B cell (primary cell): ENCODE data around the gene GLP2R. TPM values are rescaled to one million over a fixed set of nuclear protein-coding genes. Genes with fewer than 3 reads are reported as not detected.

Experiments used
- ATAC-seq: fragments of 200-7000 bp; cut with Tn5 transposase; one replicate; pipeline ENCODE4 v1.10.0; 2021; ENCODE audit warnings: low read depth, mild to moderate bottlenecking, moderate number of reproducible peaks, moderate library complexity
- CTCF ChIA-PET: fragments of 350-600 bp; sonication (Branson Sonifier 250); formaldehyde crosslinking; loops from one replicate; lab custom pipeline; 2021; ENCODE audit warnings: antibody characterized with exemption, inconsistent platforms; lab: Charles Lee
- POLR2A ChIA-PET: fragments of 350-600 bp; sonication (Branson Sonifier 250); formaldehyde crosslinking; loops from one replicate; lab custom pipeline; 2021; ENCODE audit warnings: antibody characterized with exemption; lab: Charles Lee
- DNase-seq: peaks from one replicate; pipeline ENCODE4 v3.0.0; 2013
- H2AFZ ChIP-seq: 2 replicates; pipeline ENCODE4 v1.6.1; 2012; ENCODE audit warnings: mild to moderate bottlenecking, low read depth, low read length; ENCODE audit not compliant: insufficient read depth, poor library complexity, severe bottlenecking
- H3K27ac ChIP-seq, 2 donors: 1 replicate in 1 of 2; 2 replicates in 1 of 2; pipeline ENCODE4 v1.5.1; 2012 to 2013; ENCODE audit warnings: low read length in 2 of 2, mild to moderate bottlenecking in 2 of 2, moderate library complexity in 1 of 2
- H3K27me3 ChIP-seq, 4 experiments: fragments of 200-600 bp in 1 of 4; sonication (generic) in 1 of 4; replicated peaks in 1 of 4; 1 replicate in 2 of 4; 2 replicates in 2 of 4; pipeline versions ENCODE4 v1.6.1 to v1.7.0; 2013 to 2016; ENCODE audit warnings: low read length in 3 of 4, mild to moderate bottlenecking in 2 of 4, mixed read lengths in 1 of 4, moderate library complexity in 1 of 4; ENCODE audit not compliant: insufficient read depth in 4 of 4, control insufficient read depth in 3 of 4; ENCODE audit errors: control extremely low read depth in 1 of 4
- H3K36me3 ChIP-seq, 2 experiments: replicated peaks in 1 of 2; 1 replicate in 1 of 2; 2 replicates in 1 of 2; pipeline versions ENCODE4 v1.6.1 to v1.7.1; 2013; ENCODE audit warnings: low read length in 1 of 2; ENCODE audit not compliant: insufficient read depth in 2 of 2, control insufficient read depth in 1 of 2; ENCODE audit errors: control extremely low read depth in 1 of 2, extremely low read depth in 1 of 2
- H3K4me1 ChIP-seq, 2 donors: fragments of 200-600 bp in 1 of 2; sonication (generic) in 1 of 2; 1 replicate in 1 of 2; 2 replicates in 1 of 2; pipeline versions ENCODE4 v1.5.1 to v1.6.1; 2013 to 2017; ENCODE audit warnings: low read length in 2 of 2; ENCODE audit not compliant: control insufficient read depth in 2 of 2, insufficient read depth in 2 of 2
- H3K4me2 ChIP-seq: replicated peaks from 2 replicates; pipeline ENCODE3; 2012; ENCODE audit warnings: mild to moderate bottlenecking, low read depth, low read length; ENCODE audit not compliant: poor library complexity, severe bottlenecking
- H3K4me3 ChIP-seq, 5 experiments: fragments of 200-600 bp in 1 of 5; sonication (generic) in 1 of 5; 1 replicate in 3 of 5; 2 replicates in 2 of 5; pipeline versions ENCODE4 v1.5.1 to v1.7.0; 2011 to 2016; ENCODE audit warnings: low read length in 4 of 5, mild to moderate bottlenecking in 4 of 5, low read depth in 2 of 5, control low read depth in 1 of 5, moderate library complexity in 1 of 5; ENCODE audit not compliant: insufficient read depth in 1 of 5; ENCODE audit errors: control extremely low read depth in 1 of 5, extremely low read depth in 1 of 5
- H3K79me2 ChIP-seq: fragments of 200-600 bp; sonication (generic); one replicate; pipeline ENCODE4 v1.6.0; 2016; ENCODE audit warnings: low read length; ENCODE audit not compliant: control insufficient read depth, insufficient read depth
- H3K9ac ChIP-seq: fragments of 200-600 bp; sonication (generic); 2 replicates; pipeline ENCODE4 v1.6.1; 2017; ENCODE audit warnings: mild to moderate bottlenecking, low read length, moderate library complexity
- H3K9me3 ChIP-seq, 3 donors: one replicate each; pipeline versions ENCODE4 v1.6.1 to v1.7.1; 2013; ENCODE audit warnings: low read length in 2 of 3; ENCODE audit not compliant: control insufficient read depth in 2 of 3, insufficient read depth in 1 of 3; ENCODE audit errors: control extremely low read depth in 1 of 3
- H4K20me1 ChIP-seq: 2 replicates; pipeline ENCODE4 v1.6.0; 2012; ENCODE audit warnings: mild to moderate bottlenecking, low read length; ENCODE audit not compliant: insufficient read depth, control insufficient read depth, poor library complexity, severe bottlenecking
- H3K27ac Mint-ChIP-seq: one replicate; pipeline ENCODE4 v1.8.0; 2021; ENCODE audit warnings: mixed read lengths
- H3K27me3 Mint-ChIP-seq: one replicate; pipeline ENCODE4 v1.8.0; 2021; ENCODE audit warnings: mixed read lengths
- H3K4me1 Mint-ChIP-seq: one replicate; pipeline ENCODE4 v1.8.0; 2021; ENCODE audit warnings: mixed read lengths
- H3K4me3 Mint-ChIP-seq: one replicate; pipeline ENCODE4 v1.8.0; 2021; ENCODE audit warnings: mixed read lengths
- H3K9me3 Mint-ChIP-seq: one replicate; pipeline ENCODE4 v1.8.0; 2022; ENCODE audit warnings: mixed read lengths; ENCODE audit not compliant: insufficient read depth
- EZH2 ChIP-seq: IDR thresholded peaks from 2 replicates; pipeline ENCODE4 v1.6.1; 2012; ENCODE audit warnings: borderline replicate concordance, low read depth, mild to moderate bottlenecking, moderate library complexity, low read length; ENCODE audit not compliant: insufficient read depth, poor library complexity, severe bottlenecking
- WGBS: methylation state at CpG from one replicate; pipeline ENCODE4 v1.1.5; 2013; ENCODE audit warnings: missing lambda C conversion rate; ENCODE audit not compliant: insufficient coverage; 5-methylcytosine and 5-hydroxymethylcytosine counted together
- intact Hi-C: fragments of 100-400 bp; cut with micrococcal nuclease; formaldehyde crosslinking; loops from one replicate; pipeline ENCODE4 v1.10.0; 2022
- polyA plus RNA-seq: library from polyadenylated mRNA; depleted of rRNA; stranded (reverse); fragments of >200 nt; gene quantifications from 2 replicates; pipeline ENCODE4 v1.2.3, GENCODE V29; 2012
- total RNA-seq, 2 donors: library from RNA; stranded (reverse); fragments of 120-200 nt in 1 of 2; gene quantifications; 1 replicate in 1 of 2; 2 replicates in 1 of 2; pipeline versions ENCODE4 v1.2.3 to v1.2.4, GENCODE V29; 2013 to 2022
- TF ChIP-seq, protein P1 (sequence below): fragments of 200-600 bp; IDR thresholded peaks from one replicate; pipeline ENCODE4 v1.8.0; 2022; ENCODE audit warnings: antibody characterized with exemption, mild to moderate bottlenecking

GLP2R gene
- total and polyA plus RNA-seq, 2 donors (not counting 1 experiment from before 2014, with no cell fraction given), result not detected

DNA sequence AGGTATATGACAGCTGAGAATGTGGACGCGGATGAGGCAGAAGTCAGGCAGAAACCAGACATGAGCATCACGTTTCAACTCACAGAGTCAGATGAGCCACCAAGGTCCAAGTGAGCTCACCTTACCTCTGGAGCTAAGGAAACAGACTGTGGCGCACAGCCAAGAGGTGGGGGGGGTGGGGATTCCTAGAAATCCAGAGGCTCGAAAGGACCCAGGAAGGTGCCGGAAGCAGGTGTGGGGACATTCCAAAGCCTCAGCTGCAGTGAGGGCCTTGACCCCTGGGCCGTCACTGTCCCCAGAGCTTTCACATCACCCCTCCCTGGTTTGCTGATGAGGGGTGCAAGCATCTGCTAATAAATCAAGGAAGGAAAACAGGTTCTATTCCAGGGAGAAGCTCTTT, 108.6 kb downstream of the GLP2R start:
- no peaks in the 10 kb centered on the region for H3K79me2 ChIP-seq
- no peak for ATAC-seq
- no peak overlapping the region for H2AFZ ChIP-seq
- no peak overlapping the region for H3K4me2 ChIP-seq
- no peaks in the 10 kb centered on the region for H3K36me3 ChIP-seq
- ChIA-PET POLR2A (no interaction called here), CTCF (interaction anchor here (1.1 to 2.0 kb wide), 2 partner anchors 9 to 685 kb away, joined by 5 to 12 read pairs; no protein-coding TSS in a partner anchor)
- H3K27me3 ChIP-seq, result no peaks in the 10 kb centered on the region
- DNase-seq, result no peak
- no peak overlapping the region for H3K4me3 ChIP-seq
- Mint-ChIP-seq H3K9me3 (no peaks in the 10 kb centered on the region), H3K27me3 (no peaks in the 10 kb centered on the region), H3K27ac (no peak overlapping the region), H3K4me3 (no peak overlapping the region), H3K4me1 (no peaks in the 10 kb centered on the region)
- no peak overlapping the region for H3K9ac ChIP-seq
- peaks cover 0 to 13% (median 0%) of the 10 kb centered on the region in 3 donors for H3K9me3 ChIP-seq
- intact Hi-C loops, result no loop called here
- TF ChIP-seq, protein P1, sequence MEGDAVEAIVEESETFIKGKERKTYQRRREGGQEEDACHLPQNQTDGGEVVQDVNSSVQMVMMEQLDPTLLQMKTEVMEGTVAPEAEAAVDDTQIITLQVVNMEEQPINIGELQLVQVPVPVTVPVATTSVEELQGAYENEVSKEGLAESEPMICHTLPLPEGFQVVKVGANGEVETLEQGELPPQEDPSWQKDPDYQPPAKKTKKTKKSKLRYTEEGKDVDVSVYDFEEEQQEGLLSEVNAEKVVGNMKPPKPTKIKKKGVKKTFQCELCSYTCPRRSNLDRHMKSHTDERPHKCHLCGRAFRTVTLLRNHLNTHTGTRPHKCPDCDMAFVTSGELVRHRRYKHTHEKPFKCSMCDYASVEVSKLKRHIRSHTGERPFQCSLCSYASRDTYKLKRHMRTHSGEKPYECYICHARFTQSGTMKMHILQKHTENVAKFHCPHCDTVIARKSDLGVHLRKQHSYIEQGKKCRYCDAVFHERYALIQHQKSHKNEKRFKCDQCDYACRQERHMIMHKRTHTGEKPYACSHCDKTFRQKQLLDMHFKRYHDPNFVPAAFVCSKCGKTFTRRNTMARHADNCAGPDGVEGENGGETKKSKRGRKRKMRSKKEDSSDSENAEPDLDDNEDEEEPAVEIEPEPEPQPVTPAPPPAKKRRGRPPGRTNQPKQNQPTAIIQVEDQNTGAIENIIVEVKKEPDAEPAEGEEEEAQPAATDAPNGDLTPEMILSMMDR, result no peak
- TF ChIP-seq EZH2, result no peak
- no peaks in the 10 kb centered on the region for H3K4me1 ChIP-seq
- H4K20me1 ChIP-seq, result no peaks in the 10 kb centered on the region
- WGBS, result 100% methylated on average over 3 of the region's 7 CpGs
- H3K27ac ChIP-seq, result no peak overlapping the region

DNA sequence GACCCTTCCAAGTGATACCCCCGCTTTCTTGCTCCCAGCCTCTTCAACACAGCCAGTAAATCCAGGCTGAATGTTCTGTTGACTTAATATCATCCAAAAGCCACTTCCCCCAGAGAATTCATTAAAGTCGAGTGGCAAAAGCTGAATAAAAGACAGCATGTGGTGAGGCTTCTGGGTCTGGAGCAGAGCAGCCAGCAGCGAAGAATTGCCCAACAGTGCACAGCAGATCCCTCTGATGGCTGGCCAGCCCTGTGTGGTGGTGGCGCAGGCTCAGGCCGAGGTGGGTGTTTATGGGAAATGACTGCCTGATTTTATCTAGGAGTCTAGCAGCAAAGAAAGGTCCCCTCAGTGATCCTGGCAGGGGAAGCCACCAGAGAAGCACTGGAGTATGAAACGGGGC, 109.7 kb downstream of the GLP2R start:
- H3K4me3 ChIP-seq, result no peak overlapping the region
- peaks cover 0 to 13% (median 0%) of the 10 kb centered on the region in 3 donors for H3K9me3 ChIP-seq
- no peaks in the 10 kb centered on the region for H3K4me1 Mint-ChIP-seq
- H3K4me1 ChIP-seq, result no peaks in the 10 kb centered on the region
- TF ChIP-seq, protein P1, result no peak
- TF ChIP-seq EZH2, result no peak
- H3K9ac ChIP-seq, result no peak overlapping the region
- H3K27me3 ChIP-seq, result no peaks in the 10 kb centered on the region
- no peak overlapping the region for H3K27ac ChIP-seq
- no peak overlapping the region for H3K4me2 ChIP-seq
- H3K27ac Mint-ChIP-seq, result no peak overlapping the region
- no peak for DNase-seq
- CTCF ChIA-PET, result interaction anchor here (0.5 to 2.1 kb wide), 4 partner anchors 8 to 684 kb away, joined by 3 to 12 read pairs (median 4); no protein-coding TSS in a partner anchor
- H2AFZ ChIP-seq, result no peak overlapping the region
- ATAC-seq, result no peak
- intact Hi-C loops, result no loop called here
- no peaks in the 10 kb centered on the region for H4K20me1 ChIP-seq
- POLR2A ChIA-PET, result no interaction called here
- H3K9me3 Mint-ChIP-seq, result no peaks in the 10 kb centered on the region
- H3K36me3 ChIP-seq, result no peaks in the 10 kb centered on the region
- WGBS, result 88% methylated on average over 6 of the region's 6 CpGs
- no peak overlapping the region for H3K4me3 Mint-ChIP-seq
- H3K27me3 Mint-ChIP-seq, result no peaks in the 10 kb centered on the region
- H3K79me2 ChIP-seq, result no peaks in the 10 kb centered on the region
